Testis (tissue), 2 donors: Measurements from ENCODE around the gene CARD8.

Source experiments
- POLR2A ChIP-seq: fragments of 450-650 bp; IDR thresholded peaks from one replicate; pipeline ENCODE4 v1.6.1; 2017; ENCODE audit warnings: antibody characterized with exemption, mild to moderate bottlenecking, moderate library complexity
- TF ChIP-seq, protein P1 (sequence below), 3 experiments: fragments of 450-650 bp in 2 of 3; fragments of 200-600 bp in 1 of 3; sonication (generic) in 1 of 3; IDR thresholded peaks; one replicate each; pipeline ENCODE4 v1.5.1; 2016 to 2019; ENCODE audit warnings: antibody characterized with exemption in 3 of 3, mild to moderate bottlenecking in 2 of 3, moderate library complexity in 1 of 3

- TF ChIP-seq, protein P1, sequence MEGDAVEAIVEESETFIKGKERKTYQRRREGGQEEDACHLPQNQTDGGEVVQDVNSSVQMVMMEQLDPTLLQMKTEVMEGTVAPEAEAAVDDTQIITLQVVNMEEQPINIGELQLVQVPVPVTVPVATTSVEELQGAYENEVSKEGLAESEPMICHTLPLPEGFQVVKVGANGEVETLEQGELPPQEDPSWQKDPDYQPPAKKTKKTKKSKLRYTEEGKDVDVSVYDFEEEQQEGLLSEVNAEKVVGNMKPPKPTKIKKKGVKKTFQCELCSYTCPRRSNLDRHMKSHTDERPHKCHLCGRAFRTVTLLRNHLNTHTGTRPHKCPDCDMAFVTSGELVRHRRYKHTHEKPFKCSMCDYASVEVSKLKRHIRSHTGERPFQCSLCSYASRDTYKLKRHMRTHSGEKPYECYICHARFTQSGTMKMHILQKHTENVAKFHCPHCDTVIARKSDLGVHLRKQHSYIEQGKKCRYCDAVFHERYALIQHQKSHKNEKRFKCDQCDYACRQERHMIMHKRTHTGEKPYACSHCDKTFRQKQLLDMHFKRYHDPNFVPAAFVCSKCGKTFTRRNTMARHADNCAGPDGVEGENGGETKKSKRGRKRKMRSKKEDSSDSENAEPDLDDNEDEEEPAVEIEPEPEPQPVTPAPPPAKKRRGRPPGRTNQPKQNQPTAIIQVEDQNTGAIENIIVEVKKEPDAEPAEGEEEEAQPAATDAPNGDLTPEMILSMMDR (IDR thresholded peaks at IDR 0.05), result peak in 2 of 3 experiments; percentile 14 to 19
- TF ChIP-seq POLR2A, result no peak
These were observed at the start of gene CARD8 for GRCh38 chr19:48255376-48256303.
